HT1080 (cell line): ENCODE measurements around the gene ERVFRD-1. TPM values are rescaled to one million over a fixed set of nuclear protein-coding genes. Genes with fewer than 3 reads are reported as not detected.

Source experiments
- DNase-seq: peaks from one replicate; pipeline ENCODE4 v3.0.0-alpha.2; 2015; ENCODE audit warnings: low read depth
- small RNA-seq: library from RNA; depleted of rRNA; stranded (forward); fragments of <200 nt; gene quantifications from one replicate; pipeline ENCODE3, GENCODE V24; 2014
- total RNA-seq: library from RNA; depleted of rRNA; stranded (reverse); fragments of >200 nt; shearing (Covaris generic); gene quantifications from 2 replicates; pipeline ENCODE4 v1.2.3, GENCODE V29; 2014; rRNA removed

The ERVFRD-1 gene
- total RNA-seq, 1 experiment from 2014 or later: not detected

DNA sequence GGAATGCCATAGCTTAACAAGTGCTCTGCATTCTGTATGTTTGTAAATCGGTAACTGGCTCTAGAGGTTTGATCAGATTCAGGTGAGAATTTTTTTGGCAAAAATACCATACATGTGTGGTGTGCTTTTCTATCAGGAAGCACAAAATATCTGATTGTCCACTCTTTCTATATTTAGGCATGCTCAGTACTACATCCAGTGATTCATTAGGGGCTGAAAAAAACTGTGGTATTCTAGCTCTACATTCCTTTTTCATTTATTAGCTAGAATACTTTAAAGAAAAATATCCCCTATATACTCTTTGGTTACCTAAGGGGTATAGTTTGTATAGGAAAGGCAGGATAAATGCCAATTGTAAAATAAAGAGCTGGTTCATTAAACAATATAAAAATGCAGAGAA, 56.8 kb downstream of the ERVFRD-1 start:
- DNase-seq: no peak

DNA sequence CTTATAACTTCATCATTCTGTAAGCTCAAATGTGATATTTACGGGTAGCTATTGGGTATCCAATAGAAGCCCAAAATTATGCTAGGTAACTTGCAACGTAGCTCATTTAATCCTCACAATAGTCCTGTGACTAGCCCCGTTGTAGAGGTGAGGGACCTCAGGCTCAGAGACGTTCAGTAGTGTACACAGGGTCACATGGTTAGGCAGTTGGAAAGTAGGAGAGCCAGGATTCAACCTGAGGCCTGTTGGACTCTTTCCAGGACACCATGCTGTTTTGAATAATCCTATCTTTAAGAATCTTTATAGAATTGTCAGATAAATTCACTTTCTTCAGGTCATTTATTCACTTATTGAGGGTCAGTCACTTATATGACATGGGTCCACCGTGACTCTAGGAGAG, 58.2 kb downstream of the ERVFRD-1 start:
- no peak for DNase-seq

Small RNA genes within 50 kb of the gene (small RNA-seq; reads per million reads assigned to genes)
- gene AL136139.1: not detected

Other genes with a start within 250 kb of the ERVFRD-1 start
- not detected in 2 replicates for gene GCM2, start 229.7 kb downstream of the ERVFRD-1 start, total RNA-seq
- not detected in 2 replicates for gene SYCP2L, start 224.7 kb downstream of the ERVFRD-1 start, total RNA-seq
- 2.3 and 3.3 TPM in 2 replicates for gene ELOVL2, start 67.4 kb downstream of the ERVFRD-1 start, total RNA-seq
- 8.6 and 17.7 TPM in 2 replicates for gene SMIM13, start 17.9 kb downstream of the ERVFRD-1 start, total RNA-seq
- gene NEDD9, start 120.9 kb upstream of the ERVFRD-1 start, total RNA-seq: 0.33 and 0.39 TPM in 2 replicates